Brain pericyte (primary cell): ENCODE data around the gene HSD3B7.

Experiments
- DNase-seq: peaks from one replicate; pipeline ENCODE4 v3.0.0-alpha.2; 2012; ENCODE audit warnings: low read depth, low spot score

Gene HSD3B7

DNA sequence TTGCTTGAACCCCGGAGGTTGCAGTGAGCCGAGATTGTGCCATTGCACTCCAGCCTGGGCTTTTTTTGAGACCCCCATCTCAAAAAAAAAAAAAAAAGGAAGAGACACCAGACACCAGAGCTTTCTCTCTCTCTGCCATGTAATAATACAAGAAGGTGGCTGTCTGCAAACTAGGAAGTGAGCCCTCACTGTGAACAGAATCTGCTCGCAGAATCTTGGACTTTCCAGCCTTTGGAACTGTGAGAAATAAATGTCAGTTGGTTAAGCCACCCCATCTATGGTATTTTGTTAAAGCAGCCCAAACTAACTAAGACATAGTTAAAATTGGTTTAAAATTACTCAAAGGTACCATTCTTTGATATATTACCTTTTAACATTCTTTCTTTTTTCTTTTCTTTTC lies 35.5 kb downstream of the HSD3B7 start:
- DNase-seq, result no peak

DNA sequence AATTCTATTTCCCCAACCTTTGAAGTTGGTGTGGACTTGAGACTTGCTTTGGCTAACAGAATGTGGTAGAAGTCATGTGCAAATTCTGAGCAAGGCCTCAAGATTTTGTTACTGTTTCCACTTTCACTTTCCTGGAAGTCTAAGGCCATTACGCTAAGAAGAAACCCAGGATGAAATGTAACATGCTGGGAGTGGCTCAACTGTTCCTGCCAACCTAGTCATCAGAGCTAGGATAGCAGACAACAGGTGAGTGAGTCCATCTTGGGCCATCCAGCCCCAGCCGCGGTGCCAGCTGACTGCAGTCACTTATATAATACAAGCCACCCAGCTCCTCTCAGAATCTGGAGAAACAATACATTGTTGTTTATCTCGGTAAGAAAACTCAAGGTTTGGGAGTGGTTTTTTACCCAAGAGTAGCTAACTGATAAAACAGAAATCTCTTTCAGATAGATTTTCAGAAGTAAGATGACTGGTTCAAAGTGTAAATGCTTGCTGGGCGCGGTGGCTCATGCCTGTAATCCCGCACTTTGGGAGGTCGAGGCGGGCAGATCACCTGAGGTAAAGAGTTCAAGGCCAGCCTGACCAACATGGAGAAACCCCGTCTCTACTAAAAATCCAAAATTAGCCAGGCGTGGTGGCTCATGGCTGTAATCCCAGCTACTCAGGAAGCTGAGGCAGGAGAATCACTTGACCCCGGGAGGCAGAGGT lies 37.7 kb downstream of the HSD3B7 start:
- DNase-seq, result no peak

DNA sequence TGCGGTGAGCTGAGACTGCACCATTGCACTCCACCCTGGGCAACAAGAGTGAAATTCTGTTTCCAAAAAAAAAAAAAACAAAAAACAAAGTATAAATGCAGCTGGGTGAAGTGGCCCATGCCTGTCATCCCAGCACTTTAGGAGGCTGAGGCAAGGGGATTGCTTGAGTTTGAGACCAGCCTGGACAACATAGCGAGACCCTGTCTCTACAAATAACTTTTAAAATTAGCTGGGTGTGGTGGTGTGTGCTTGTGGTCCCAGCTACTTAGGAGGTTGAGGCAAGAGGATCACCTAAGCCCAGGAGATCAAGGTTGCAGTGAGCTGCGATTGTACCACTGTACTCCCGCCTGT lies 38.2 kb downstream of the HSD3B7 start:
- no peak for DNase-seq

DNA sequence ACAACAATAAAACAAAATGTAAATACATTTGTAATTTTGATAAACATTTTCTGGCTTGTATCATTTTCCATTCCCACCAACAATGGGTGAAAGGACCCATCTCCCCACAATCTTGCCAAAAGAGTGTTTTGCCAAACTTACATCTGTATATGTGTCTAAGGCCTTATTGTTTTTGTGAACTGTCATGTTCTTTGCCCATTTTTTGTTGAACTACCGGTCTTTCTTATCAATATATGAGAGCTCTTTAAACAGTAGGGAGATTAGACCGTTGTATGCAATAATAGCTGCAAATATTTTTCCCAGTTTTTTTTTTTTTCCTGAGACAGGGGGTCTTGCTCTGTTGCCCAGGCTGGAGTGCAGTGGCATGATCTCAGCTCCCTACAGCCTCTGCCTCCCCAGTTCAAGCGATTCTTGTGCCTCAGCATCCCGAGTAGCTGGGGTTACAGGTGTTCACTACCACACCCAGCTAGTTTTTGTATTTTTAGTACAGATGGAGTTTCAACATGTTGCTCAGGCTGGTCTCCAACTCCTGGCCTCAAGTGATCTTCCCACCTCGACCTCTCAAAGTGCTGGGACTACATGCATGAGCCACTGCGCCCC lies 38.7 kb downstream of the HSD3B7 start:
- DNase-seq, result no peak

DNA sequence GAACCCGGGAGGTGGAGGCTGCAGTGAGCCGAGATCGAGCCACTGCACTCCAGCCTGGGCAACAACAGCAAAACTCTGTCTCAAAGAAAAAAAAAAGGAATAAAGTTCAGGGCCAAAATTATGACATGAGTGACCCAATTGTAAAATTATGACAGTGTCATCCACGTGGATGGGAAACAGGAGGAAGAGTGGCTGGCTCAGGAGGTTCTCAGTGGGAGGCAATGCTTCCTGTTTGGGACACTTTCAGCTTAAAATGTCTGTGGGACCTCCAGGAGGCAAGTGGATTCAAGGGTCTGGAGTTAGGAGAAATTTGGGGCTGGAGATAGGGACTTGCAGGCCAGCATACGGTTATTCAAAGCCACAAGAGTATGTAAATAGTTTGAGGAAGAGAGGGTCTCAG lies 40.3 kb downstream of the HSD3B7 start:
- no peak for DNase-seq

DNA sequence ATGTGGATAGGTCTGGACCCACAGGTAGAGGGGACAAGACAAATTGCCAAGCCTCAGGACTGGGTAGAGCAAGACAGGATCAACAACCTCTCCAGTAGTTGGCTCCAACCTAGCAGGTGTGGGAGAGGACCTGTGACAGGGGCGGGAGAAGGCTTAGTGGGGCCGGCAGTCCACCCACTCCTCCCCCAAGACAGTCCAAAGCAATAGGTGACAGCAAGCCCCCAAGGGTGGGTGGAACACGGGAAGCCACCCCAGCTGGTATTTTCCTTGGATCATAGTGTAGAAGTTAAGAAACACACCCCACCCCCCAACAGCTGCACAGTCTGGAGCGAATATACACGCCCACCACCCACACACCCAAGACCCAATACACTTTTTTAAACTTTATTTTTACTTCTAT lies 44.3 kb downstream of the HSD3B7 start:
- no peak for DNase-seq

DNA sequence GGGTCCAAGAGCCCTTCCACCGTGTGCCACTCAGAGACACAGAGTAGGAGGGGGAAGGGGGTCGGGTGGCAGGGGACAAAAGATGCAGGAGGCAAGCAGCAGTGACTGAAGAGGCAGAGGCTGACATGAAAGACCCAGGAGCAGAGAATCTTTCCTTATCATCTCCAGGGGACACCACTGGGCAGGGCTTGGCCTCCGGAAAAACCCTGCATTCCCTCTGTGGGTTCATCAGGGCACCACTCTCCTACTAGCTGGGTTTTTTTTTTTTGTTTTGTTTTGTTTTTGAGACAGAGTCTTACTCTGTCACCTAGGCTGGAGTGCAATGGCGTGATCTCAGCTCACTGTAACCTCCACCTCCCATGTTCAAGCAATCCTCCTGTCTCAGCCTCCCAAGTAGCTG lies 46.3 kb downstream of the HSD3B7 start:
- DNase-seq, result no peak

DNA sequence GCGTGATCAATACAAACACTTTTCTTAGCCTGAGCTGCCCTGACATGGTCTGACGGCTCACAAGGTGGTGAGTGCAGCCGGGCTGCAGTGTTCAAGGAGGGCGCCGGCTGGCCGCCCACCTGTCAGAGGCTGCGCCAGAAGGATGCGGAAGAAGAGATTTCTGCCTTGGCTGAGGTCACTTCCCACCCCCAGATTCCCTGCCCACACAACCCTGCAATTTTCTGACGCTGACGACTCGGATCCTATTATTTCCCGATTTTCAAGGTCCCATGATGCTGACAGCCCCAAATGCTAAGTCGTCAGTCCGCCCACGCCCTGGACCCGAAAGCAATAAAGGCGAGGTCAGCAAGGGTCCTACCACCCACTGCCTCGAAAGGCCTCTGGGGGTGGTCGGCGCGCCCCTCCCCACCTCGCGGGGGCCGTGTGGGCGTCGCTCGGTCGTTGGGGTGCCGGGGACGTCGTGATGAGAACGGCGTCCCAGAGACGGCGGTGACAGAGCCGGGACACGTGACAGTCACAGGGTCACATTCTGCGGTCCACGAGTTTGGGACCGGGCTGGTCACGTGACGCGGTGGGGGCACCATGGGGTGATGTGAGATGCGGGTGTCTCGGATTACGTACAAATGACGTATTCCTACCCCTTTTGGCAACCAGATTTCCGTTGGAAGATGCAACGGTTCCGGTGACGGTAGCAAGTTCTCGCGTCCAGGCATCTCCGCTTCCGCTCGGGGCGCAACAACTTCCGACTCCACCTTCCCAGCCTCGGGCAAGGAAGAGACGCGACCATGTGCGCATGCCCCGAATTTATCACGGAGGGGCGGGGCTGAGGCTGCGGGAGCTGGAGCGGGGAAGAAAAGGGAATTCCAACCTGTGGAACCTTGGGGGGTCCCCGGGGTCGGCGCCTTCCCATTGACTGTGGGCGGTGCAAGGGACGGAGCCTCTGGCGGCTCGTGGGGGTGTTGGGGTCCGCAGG lies 48.0 kb downstream of the HSD3B7 start, which contains the start of gene STX4:
Gene STX4, plus strand, starts transcription at position 823 of the 973 bp plus-strand sequence. CDS start 248 bp downstream, outside the sequence.
- peak; percentile 92 for DNase-seq

DNA sequence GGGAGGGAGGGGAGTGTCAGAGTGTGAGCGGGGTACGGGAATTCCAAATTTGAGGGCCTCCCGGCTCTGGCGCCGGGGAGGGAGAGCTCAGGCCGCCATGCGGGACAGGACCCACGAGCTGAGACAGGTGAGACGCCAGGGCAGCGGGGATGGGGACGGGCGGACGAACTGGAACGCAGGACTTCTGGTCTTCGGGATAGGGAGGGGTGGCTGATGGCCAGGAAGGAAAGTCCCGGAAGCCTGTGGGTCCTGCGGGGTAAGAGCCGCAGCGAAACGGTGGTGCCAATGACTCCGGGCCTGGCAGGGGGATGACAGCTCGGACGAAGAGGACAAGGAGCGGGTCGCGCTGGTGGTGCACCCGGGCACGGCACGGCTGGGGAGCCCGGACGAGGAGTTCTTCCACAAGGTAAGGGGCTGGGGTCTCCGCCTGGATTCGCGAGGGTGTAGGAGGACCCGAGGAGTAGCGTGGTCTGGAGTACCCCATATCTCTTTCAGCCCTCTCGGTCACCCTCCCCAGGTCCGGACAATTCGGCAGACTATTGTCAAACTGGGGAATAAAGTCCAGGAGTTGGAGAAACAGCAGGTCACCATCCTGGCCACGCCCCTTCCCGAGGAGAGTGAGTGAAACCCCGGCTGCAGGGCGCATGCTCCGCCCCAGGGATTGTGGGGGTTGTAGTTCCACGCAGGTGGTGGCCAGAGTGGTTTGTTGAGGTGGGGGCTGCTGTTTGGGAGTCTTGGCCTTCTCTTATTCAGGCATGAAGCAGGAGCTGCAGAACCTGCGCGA lies 48.9 kb downstream of the HSD3B7 start:
- no peak for DNase-seq

DNA sequence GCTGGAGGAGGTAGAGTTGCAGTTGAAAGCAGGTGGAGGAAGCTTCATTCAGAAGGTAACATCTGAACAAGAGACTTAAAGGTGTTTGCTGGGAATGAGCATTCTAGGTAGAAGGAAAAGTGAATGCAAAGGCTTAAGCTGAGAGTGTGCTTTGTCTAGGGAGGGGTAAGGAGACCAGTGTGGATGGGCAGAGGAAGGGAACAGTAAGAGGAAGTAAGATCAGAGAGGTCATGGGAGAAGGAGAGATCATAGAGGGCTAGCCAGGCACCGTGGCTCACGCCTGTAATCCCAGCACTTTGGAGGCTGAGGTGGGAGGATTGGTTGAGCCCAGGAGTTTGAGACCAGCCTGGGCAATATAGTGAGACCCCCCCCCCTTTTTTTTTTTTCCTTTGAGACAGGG lies 51.7 kb downstream of the HSD3B7 start:
- DNase-seq, result no peak
